Endodermal cell (in vitro differentiated cells): ENCODE results near the gene SLC9A3. TPM values are rescaled to one million over a fixed set of nuclear protein-coding genes. Genes with fewer than 3 reads are reported as not detected.

Experiments used
- DNase-seq: peaks from one replicate; pipeline ENCODE4 v3.0.0-alpha.2; 2017
- H3K27ac ChIP-seq: 2 replicates; pipeline ENCODE4 v1.5.1; 2013; ENCODE audit warnings: mild to moderate bottlenecking, low read depth, low read length, moderate library complexity
- H3K27me3 ChIP-seq: 2 replicates; pipeline ENCODE4 v1.6.1; 2013; ENCODE audit warnings: mild to moderate bottlenecking, low read length, moderate library complexity; ENCODE audit not compliant: insufficient read depth, control insufficient read depth, poor library complexity, severe bottlenecking
- H3K36me3 ChIP-seq: 2 replicates; pipeline ENCODE4 v1.7.0; 2013; ENCODE audit warnings: mild to moderate bottlenecking, low read length, moderate library complexity; ENCODE audit not compliant: control insufficient read depth, insufficient read depth
- H3K4me1 ChIP-seq: one replicate; pipeline ENCODE4 v1.7.0; 2013; ENCODE audit warnings: low read length; ENCODE audit not compliant: control insufficient read depth, insufficient read depth
- H3K4me3 ChIP-seq: 2 replicates; pipeline ENCODE4 v1.5.1; 2013; ENCODE audit warnings: mild to moderate bottlenecking, low read length, moderate library complexity
- H3K9ac ChIP-seq: 2 replicates; pipeline ENCODE4 v1.6.1; 2013; ENCODE audit warnings: mild to moderate bottlenecking, low read length, moderate library complexity; ENCODE audit not compliant: poor library complexity, severe bottlenecking; ENCODE audit errors: extremely low read depth
- H3K9me3 ChIP-seq: 2 replicates; pipeline ENCODE4 v1.6.1; 2013; ENCODE audit warnings: mild to moderate bottlenecking, low read length, moderate library complexity; ENCODE audit not compliant: control insufficient read depth
- H3K27ac Mint-ChIP-seq: 2 replicates; pipeline ENCODE4 v1.8.0; 2020; ENCODE audit warnings: mixed read lengths
- H3K27me3 Mint-ChIP-seq: 2 replicates; pipeline ENCODE4 v1.8.0; 2021; ENCODE audit warnings: mild to moderate bottlenecking, mixed read lengths; ENCODE audit not compliant: insufficient read depth
- H3K36me3 Mint-ChIP-seq: 2 replicates; pipeline ENCODE4 v1.8.0; 2020; ENCODE audit warnings: low read depth, mixed read lengths
- H3K4me1 Mint-ChIP-seq: 2 replicates; pipeline ENCODE4 v1.8.0; 2020; ENCODE audit warnings: mixed read lengths
- H3K4me3 Mint-ChIP-seq: 2 replicates; pipeline ENCODE4 v1.8.0; 2020; ENCODE audit warnings: mild to moderate bottlenecking, moderate library complexity, mixed read lengths
- H3K9me3 Mint-ChIP-seq: 2 replicates; pipeline ENCODE4 v1.8.0; 2020; ENCODE audit warnings: mild to moderate bottlenecking, mixed read lengths
- WGBS, 2 experiments: methylation state at CpG; one replicate each; pipeline versions ENCODE4 v1.1.5 to v1.1.7; 2013; ENCODE audit warnings: missing lambda C conversion rate in 2 of 2, mixed read lengths in 1 of 2; ENCODE audit not compliant: insufficient coverage in 1 of 2, insufficient read length in 1 of 2; 5-methylcytosine and 5-hydroxymethylcytosine counted together
- total RNA-seq, 2 donors: library from RNA; stranded (reverse); fragmentation: NEBNext Ultra II Directional in 1 of 2; extraction: Animal tissue kit (Norgen Biotek cat#: 25700) in 1 of 2; gene quantifications; 2 replicates in 1 of 2; 3 replicates in 1 of 2; pipeline ENCODE4 v1.2.1, GENCODE V29; 2021
- TF ChIP-seq, protein P1 (sequence below): fragments of 200-600 bp; sonication (generic); conservative IDR thresholded peaks from 2 replicates; pipeline ENCODE4 v1.5.0; 2021; ENCODE audit warnings: antibody characterized with exemption, mild to moderate bottlenecking

Gene SLC9A3
- total RNA-seq, 2 donors from 2014 or later = 1.3 to 1.5 TPM

DNA sequence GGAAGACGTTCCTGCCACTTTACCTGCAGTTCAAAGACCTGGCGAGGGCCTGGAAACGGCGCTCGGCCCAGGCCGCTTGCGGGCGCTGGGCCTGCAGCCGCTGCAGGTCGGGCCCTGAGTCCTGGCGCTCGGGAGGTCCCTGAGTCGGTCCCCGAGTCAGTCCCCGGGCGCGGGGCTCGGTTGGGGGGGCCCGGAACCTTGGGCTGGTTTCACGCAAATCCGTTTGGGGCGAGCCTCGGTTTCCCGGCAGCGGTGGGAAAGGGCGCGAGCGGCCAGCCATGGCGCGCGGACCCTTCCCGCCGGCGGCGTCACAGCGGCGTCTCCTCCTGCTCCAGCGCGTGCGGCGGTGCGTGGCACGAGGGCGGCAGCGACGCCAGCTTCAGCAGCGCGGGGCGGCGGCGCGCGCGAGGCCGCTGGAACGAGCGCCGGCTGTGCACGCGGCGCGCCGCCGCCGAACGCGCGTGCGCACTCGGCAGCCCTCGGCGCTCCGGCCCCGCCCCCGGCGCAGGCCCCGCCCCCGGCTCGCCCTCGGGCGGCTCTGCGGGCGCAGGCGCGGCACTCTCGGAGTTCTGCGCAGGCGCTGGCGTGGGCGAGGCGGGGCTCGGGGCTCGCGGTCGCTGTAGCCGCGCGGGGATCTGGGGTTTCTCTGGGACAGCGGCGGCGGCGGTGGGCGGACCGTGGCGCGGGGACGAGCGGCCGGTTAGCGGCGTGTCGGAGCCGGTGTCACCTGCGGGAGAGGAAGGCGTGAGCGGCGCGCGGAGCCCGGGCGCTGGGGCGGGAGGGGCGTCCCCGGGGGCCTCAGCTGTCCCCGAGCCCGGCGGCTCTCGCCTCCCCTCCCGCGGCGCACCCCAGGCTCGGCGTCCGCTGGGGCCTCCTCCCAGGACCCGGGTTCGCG, 51.3 kb downstream of the SLC9A3 start:
- H3K4me1 Mint-ChIP-seq = peaks cover 6% of the 10 kb centered on the region
- peaks cover 18% of the 10 kb centered on the region for H3K27me3 ChIP-seq
- H3K4me1 ChIP-seq = peaks cover 6% of the 10 kb centered on the region
- H3K27ac ChIP-seq = peak overlapping the region; percentile 75
- no peaks in the 10 kb centered on the region for H3K9me3 Mint-ChIP-seq
- peak overlapping the region; percentile 83 for H3K4me3 ChIP-seq
- WGBS, 2 experiments = 0 to 1% methylated on average over 15 to 137 of the region's 137 CpGs
- peak overlapping the region; percentile 73 for H3K4me3 Mint-ChIP-seq
- peak overlapping the region; percentile 62 for H3K9ac ChIP-seq
- no peak overlapping the region for H3K27ac Mint-ChIP-seq
- peak; percentile 90 for DNase-seq
- TF ChIP-seq, protein P1, sequence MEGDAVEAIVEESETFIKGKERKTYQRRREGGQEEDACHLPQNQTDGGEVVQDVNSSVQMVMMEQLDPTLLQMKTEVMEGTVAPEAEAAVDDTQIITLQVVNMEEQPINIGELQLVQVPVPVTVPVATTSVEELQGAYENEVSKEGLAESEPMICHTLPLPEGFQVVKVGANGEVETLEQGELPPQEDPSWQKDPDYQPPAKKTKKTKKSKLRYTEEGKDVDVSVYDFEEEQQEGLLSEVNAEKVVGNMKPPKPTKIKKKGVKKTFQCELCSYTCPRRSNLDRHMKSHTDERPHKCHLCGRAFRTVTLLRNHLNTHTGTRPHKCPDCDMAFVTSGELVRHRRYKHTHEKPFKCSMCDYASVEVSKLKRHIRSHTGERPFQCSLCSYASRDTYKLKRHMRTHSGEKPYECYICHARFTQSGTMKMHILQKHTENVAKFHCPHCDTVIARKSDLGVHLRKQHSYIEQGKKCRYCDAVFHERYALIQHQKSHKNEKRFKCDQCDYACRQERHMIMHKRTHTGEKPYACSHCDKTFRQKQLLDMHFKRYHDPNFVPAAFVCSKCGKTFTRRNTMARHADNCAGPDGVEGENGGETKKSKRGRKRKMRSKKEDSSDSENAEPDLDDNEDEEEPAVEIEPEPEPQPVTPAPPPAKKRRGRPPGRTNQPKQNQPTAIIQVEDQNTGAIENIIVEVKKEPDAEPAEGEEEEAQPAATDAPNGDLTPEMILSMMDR = peak; percentile 12
- H3K36me3 Mint-ChIP-seq = peaks cover 1% of the 10 kb centered on the region
- H3K27me3 Mint-ChIP-seq = peaks cover 23% of the 10 kb centered on the region
- no peaks in the 10 kb centered on the region for H3K9me3 ChIP-seq
- no peaks in the 10 kb centered on the region for H3K36me3 ChIP-seq

GRCh38 chr5:472076-472655, 52.1 kb downstream of the SLC9A3 start:
- peaks cover 1% of the 10 kb centered on the region for H3K36me3 Mint-ChIP-seq
- 35 to 44% methylated on average over 6 to 30 of the region's 30 CpGs for WGBS, 2 experiments
- Histone ChIP-seq H3K27me3 (peaks cover 18% of the 10 kb centered on the region), H3K9me3 (no peaks in the 10 kb centered on the region), H3K4me3 (peak overlapping the region; percentile 75), H3K9ac (peak overlapping the region; percentile 62), H3K36me3 (no peaks in the 10 kb centered on the region), H3K4me1 (peaks cover 6% of the 10 kb centered on the region), H3K27ac (peak overlapping the region; percentile 75)
- H3K4me3 Mint-ChIP-seq = peak overlapping the region; percentile 73
- H3K27ac Mint-ChIP-seq = no peak overlapping the region
- peaks cover 23% of the 10 kb centered on the region for H3K27me3 Mint-ChIP-seq
- H3K4me1 Mint-ChIP-seq = peaks cover 6% of the 10 kb centered on the region
- peak; percentile 60 for DNase-seq
- H3K9me3 Mint-ChIP-seq = no peaks in the 10 kb centered on the region
- TF ChIP-seq, protein P1 = no peak

- Histone ChIP-seq H3K36me3 (no peaks in the 10 kb centered on the region), H3K27me3 (peaks cover 18% of the 10 kb centered on the region), H3K4me1 (peaks cover 6% of the 10 kb centered on the region), H3K9ac (no peak overlapping the region), H3K27ac (no peak overlapping the region), H3K9me3 (no peaks in the 10 kb centered on the region), H3K4me3 (peak overlapping the region; percentile 75)
- no peak for DNase-seq
- 88 to 98% methylated on average over 5 to 6 of the region's 6 CpGs for WGBS, 2 experiments
- Mint-ChIP-seq H3K27ac (no peak overlapping the region), H3K4me3 (peak overlapping the region; percentile 73), H3K27me3 (peaks cover 19% of the 10 kb centered on the region), H3K36me3 (peaks cover 1% of the 10 kb centered on the region), H3K9me3 (no peaks in the 10 kb centered on the region), H3K4me1 (peaks cover 6% of the 10 kb centered on the region)
- TF ChIP-seq, protein P1 = no peak
Observed at GRCh38 chr5:471750-472058, 52.5 kb downstream of the SLC9A3 start.
